CD14-positive monocyte (primary cell): ENCODE data around the gene FBP2. TPM values are rescaled to one million over a fixed set of nuclear protein-coding genes. Genes with fewer than 3 reads are reported as not detected.

Experiments used
- DNase-seq, 3 donors: peaks; one replicate each; pipeline ENCODE4 v3.0.0-alpha.2; 2011 to 2022
- H2AFZ ChIP-seq: 2 replicates; pipeline ENCODE4 v1.6.0; 2012; ENCODE audit warnings: mild to moderate bottlenecking, low read depth, low read length, inconsistent platforms; ENCODE audit not compliant: insufficient read depth, poor library complexity, severe bottlenecking
- H3K27ac ChIP-seq, 2 donors: 1 replicate in 1 of 2; 2 replicates in 1 of 2; pipeline ENCODE4 v1.5.1; 2012 to 2013; ENCODE audit warnings: low read length in 2 of 2, control low read depth in 1 of 2, inconsistent platforms in 1 of 2, low read depth in 1 of 2, mild to moderate bottlenecking in 1 of 2
- H3K27me3 ChIP-seq, 2 donors: one replicate each; pipeline versions ENCODE4 v1.6.0 to v1.6.1; 2011 to 2013; ENCODE audit warnings: low read length in 2 of 2; ENCODE audit not compliant: control insufficient read depth in 2 of 2, insufficient read depth in 2 of 2
- H3K36me3 ChIP-seq, 2 donors: replicated peaks in 1 of 2; 1 replicate in 1 of 2; 2 replicates in 1 of 2; pipeline versions ENCODE4 v1.5.1 to v1.6.1; 2012 to 2013; ENCODE audit warnings: low read length in 2 of 2, control low read depth in 1 of 2, inconsistent platforms in 1 of 2, mild to moderate bottlenecking in 1 of 2; ENCODE audit not compliant: insufficient read depth in 2 of 2, control insufficient read depth in 1 of 2
- H3K4me1 ChIP-seq, 2 donors: 1 replicate in 1 of 2; 2 replicates in 1 of 2; pipeline versions ENCODE4 v1.5.1 to v1.6.1; 2012 to 2013; ENCODE audit warnings: low read length in 2 of 2, control low read depth in 1 of 2, inconsistent platforms in 1 of 2, mild to moderate bottlenecking in 1 of 2, moderate library complexity in 1 of 2; ENCODE audit not compliant: insufficient read depth in 2 of 2, control insufficient read depth in 1 of 2
- H3K4me2 ChIP-seq: replicated peaks from 2 replicates; pipeline ENCODE3; 2012; ENCODE audit warnings: low read length, moderate library complexity, mild to moderate bottlenecking; ENCODE audit not compliant: poor library complexity, severe bottlenecking; ENCODE audit errors: extremely low read depth
- H3K4me3 ChIP-seq, 3 experiments: fragments of 200-600 bp in 1 of 3; sonication (generic) in 1 of 3; replicated peaks in 1 of 3; 1 replicate in 2 of 3; 2 replicates in 1 of 3; pipeline ENCODE4 v1.5.1; 2011 to 2013; ENCODE audit warnings: low read length in 3 of 3, mild to moderate bottlenecking in 3 of 3, control low read depth in 2 of 3, low read depth in 2 of 3, inconsistent platforms in 1 of 3, moderate library complexity in 1 of 3
- H3K79me2 ChIP-seq: 2 replicates; pipeline ENCODE4 v1.6.0; 2012; ENCODE audit warnings: mild to moderate bottlenecking, control low read depth, inconsistent platforms, low read length, moderate library complexity; ENCODE audit not compliant: insufficient read depth
- H3K9ac ChIP-seq: 2 replicates; pipeline ENCODE4 v1.6.0; 2017; ENCODE audit warnings: low read length, mild to moderate bottlenecking; ENCODE audit not compliant: insufficient read depth, poor library complexity, severe bottlenecking
- H3K9me3 ChIP-seq, 2 donors: replicated peaks in 1 of 2; 1 replicate in 1 of 2; 2 replicates in 1 of 2; pipeline versions ENCODE4 v1.5.1 to v1.6.1; 2012 to 2013; ENCODE audit warnings: low read length in 2 of 2, control low read depth in 1 of 2; ENCODE audit not compliant: control insufficient read depth in 1 of 2, insufficient read depth in 1 of 2
- H4K20me1 ChIP-seq: 2 replicates; pipeline ENCODE4 v1.6.0; 2012; ENCODE audit warnings: mild to moderate bottlenecking, low read length, control low read depth, moderate library complexity; ENCODE audit not compliant: insufficient read depth
- H3K27ac Mint-ChIP-seq, 7 donors: one replicate each; pipeline ENCODE4 v1.8.0; 2020; ENCODE audit warnings: mild to moderate bottlenecking in 7 of 7, mixed read lengths in 7 of 7, moderate library complexity in 6 of 7, inconsistent platforms in 2 of 7
- H3K27me3 Mint-ChIP-seq, 3 donors: one replicate each; pipeline ENCODE4 v1.8.0; 2021 to 2022; ENCODE audit warnings: low read depth in 3 of 3, mild to moderate bottlenecking in 3 of 3, mixed read lengths in 3 of 3, moderate library complexity in 3 of 3, inconsistent platforms in 1 of 3
- H3K36me3 Mint-ChIP-seq, 2 donors: one replicate each; pipeline ENCODE4 v1.8.0; 2020; ENCODE audit warnings: mixed read lengths in 2 of 2, inconsistent platforms in 1 of 2, mild to moderate bottlenecking in 1 of 2
- H3K4me1 Mint-ChIP-seq: one replicate; pipeline ENCODE4 v1.8.0; 2020; ENCODE audit warnings: mild to moderate bottlenecking, mixed read lengths
- H3K4me3 Mint-ChIP-seq, 2 donors: one replicate each; pipeline ENCODE4 v1.8.0; 2020; ENCODE audit warnings: mild to moderate bottlenecking in 2 of 2, mixed read lengths in 2 of 2, moderate library complexity in 1 of 2
- H3K9me3 Mint-ChIP-seq, 7 donors: one replicate each; pipeline ENCODE4 v1.8.0; 2020 to 2022; ENCODE audit warnings: mixed read lengths in 7 of 7, mild to moderate bottlenecking in 6 of 7, moderate library complexity in 6 of 7, inconsistent platforms in 2 of 7
- WGBS: methylation state at CpG from one replicate; pipeline ENCODE4 v1.1.5; 2013; ENCODE audit warnings: missing lambda C conversion rate; ENCODE audit not compliant: insufficient coverage; 5-methylcytosine and 5-hydroxymethylcytosine counted together
- intact Hi-C, 2 donors: fragments of 100-400 bp; cut with micrococcal nuclease; formaldehyde crosslinking; loops; one replicate each; pipeline versions ENCODE4 v1.15.0 to v1.15.1; 2023
- polyA plus RNA-seq, 3 donors: library from polyadenylated mRNA; depleted of rRNA in 1 of 3; unstranded in 2 of 3; stranded (reverse) in 1 of 3; fragments of 300-500 nt in 2 of 3; fragments of >200 nt in 1 of 3; fragmentation: Illumina TruSeq in 2 of 3; gene quantifications; 1 replicate in 2 of 3; 2 replicates in 1 of 3; pipeline ENCODE4 v1.2.3, GENCODE V29; 2012 to 2021
- TF ChIP-seq, protein P1 (sequence below): fragments of 200-600 bp; IDR thresholded peaks from one replicate; pipeline ENCODE4 v1.8.0; 2022; ENCODE audit warnings: antibody characterized with exemption, mild to moderate bottlenecking

The FBP2 gene
- polyA plus RNA-seq, 3 donors, result not detected

DNA sequence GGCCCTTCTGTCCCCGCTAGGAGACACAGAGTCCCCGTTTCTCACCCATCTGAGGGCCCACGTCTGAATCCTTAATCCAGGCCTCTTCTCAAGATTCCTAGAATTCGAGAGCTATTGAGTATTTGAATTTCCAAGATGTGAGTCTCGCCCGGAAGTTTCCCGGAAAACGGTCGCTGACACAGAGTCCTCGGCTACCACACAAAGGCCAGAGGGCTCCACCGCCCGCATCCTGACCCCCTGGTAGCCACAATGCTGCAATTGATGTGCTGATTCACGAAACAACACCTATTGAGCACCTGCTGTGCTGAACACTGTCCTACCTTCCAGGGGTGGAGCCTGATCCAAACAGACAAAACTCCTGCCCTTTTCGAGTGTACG is 46.4 kb upstream of the FBP2 start:
- Mint-ChIP-seq H3K27ac (peak overlapping the region; percentile 97 to 99 (median 98)), H3K27me3 (peaks cover 0 to 9% (median 3%) of the 10 kb centered on the region in 3 donors), H3K9me3 (no peaks in the 10 kb centered on the region), H3K36me3 (peaks cover 11 to 18% of the 10 kb centered on the region in 2 donors), H3K4me3 (peak overlapping the region; percentile 99), H3K4me1 (peaks cover 75% of the 10 kb centered on the region)
- H3K27ac ChIP-seq, result peak overlapping the region; percentile 90
- no peak for DNase-seq
- no peaks in the 10 kb centered on the region for H4K20me1 ChIP-seq
- intact Hi-C loops, result loop anchor here in 1 of 2 donors (2.0 kb wide), 1 partner anchor 15 kb away; no protein-coding TSS in a partner anchor
- peaks cover 55 to 73% of the 10 kb centered on the region in 2 donors for H3K4me1 ChIP-seq
- TF ChIP-seq, protein P1, sequence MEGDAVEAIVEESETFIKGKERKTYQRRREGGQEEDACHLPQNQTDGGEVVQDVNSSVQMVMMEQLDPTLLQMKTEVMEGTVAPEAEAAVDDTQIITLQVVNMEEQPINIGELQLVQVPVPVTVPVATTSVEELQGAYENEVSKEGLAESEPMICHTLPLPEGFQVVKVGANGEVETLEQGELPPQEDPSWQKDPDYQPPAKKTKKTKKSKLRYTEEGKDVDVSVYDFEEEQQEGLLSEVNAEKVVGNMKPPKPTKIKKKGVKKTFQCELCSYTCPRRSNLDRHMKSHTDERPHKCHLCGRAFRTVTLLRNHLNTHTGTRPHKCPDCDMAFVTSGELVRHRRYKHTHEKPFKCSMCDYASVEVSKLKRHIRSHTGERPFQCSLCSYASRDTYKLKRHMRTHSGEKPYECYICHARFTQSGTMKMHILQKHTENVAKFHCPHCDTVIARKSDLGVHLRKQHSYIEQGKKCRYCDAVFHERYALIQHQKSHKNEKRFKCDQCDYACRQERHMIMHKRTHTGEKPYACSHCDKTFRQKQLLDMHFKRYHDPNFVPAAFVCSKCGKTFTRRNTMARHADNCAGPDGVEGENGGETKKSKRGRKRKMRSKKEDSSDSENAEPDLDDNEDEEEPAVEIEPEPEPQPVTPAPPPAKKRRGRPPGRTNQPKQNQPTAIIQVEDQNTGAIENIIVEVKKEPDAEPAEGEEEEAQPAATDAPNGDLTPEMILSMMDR, result no peak
- peak overlapping the region; percentile 69 for H3K4me2 ChIP-seq
- WGBS, result 10% methylated on average over 12 of the region's 15 CpGs
- H3K27me3 ChIP-seq, result no peaks in the 10 kb centered on the region
- H3K36me3 ChIP-seq, result peaks cover 0 to 9% of the 10 kb centered on the region in 2 donors
- H3K9me3 ChIP-seq, result no peaks in the 10 kb centered on the region
- H3K4me3 ChIP-seq, result peak overlapping the region in 2 of 3 experiments; percentile 77 to 78
- H3K9ac ChIP-seq, result peak overlapping the region; percentile 85
- peaks cover 28% of the 10 kb centered on the region for H3K79me2 ChIP-seq
- peak overlapping the region; percentile 70 for H2AFZ ChIP-seq

DNA sequence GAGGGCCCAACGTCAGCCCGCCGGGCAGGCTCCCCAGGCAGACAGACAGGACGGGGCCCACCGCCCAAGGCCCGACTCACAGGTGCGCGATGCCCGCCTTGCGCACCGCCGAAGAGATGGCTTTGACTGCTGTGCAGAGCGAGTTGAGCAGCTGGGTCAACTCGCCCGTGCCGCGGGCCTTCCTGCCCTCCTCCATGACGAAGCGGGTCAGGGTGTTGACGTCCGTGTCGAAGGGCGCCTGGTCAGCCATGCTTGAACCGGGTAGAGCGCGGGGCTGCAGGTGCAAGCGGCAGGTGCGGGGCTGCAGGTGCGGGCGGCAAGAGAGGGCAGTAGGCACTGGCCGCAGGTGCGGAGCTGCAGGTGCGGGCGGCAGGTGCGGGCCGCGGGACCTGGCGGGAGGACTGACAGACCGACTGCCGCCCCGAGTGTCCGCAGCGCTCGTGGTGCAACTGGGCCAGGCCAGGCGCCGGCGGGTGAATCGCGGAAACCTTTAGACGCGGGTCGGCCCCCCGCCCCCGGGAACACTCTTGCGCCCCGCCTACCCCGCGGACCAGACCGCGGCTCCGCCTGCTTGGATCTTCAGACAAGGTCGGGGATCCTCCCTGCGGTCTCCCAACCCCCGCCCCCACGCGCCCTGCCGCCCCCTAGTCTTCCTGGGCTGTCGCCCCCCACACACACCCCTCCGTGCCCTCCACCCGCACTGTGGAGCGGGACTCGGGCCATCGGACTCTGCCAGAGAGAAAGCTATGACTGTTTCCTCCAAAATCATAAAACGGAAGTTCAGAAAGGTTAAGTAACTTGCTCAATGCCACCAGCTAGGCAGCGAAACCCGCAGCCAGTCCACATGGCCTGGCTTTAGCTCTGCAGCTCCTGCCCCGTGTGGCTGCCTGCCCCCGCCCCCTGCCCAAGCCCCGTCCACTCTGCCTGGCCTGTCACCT is 45.7 kb upstream of the FBP2 start, which contains the start of gene FBP1:
Gene FBP1, minus strand, starts transcription at position 458 of the 938 bp plus-strand sequence. Its CDS starts 208 bp downstream, at position 250.
- H3K27ac ChIP-seq, result peak within 1 kb of the TSS; percentile 90
- intact Hi-C loops, result loop anchor here in 1 of 2 donors (2.0 kb wide), 1 partner anchor 15 kb away; no protein-coding TSS in a partner anchor

More for the DNA sequence above, 45.7 kb upstream of the FBP2 start, which contains the start of gene FBP1:
- peak within 1 kb of the TSS; percentile 70 for H2AFZ ChIP-seq
- DNase-seq, result peak; percentile 87 to 91 (median 88)
- H3K9ac ChIP-seq, result peak within 1 kb of the TSS; percentile 85
- H3K9me3 ChIP-seq, result no peaks in the 10 kb centered on the region
- TF ChIP-seq, protein P1, result no peak
- peak within 1 kb of the TSS; percentile 69 for H3K4me2 ChIP-seq
- peaks cover 0 to 9% of the 10 kb centered on the region in 2 donors for H3K36me3 ChIP-seq
- Mint-ChIP-seq H3K36me3 (peaks cover 17 to 22% of the 10 kb centered on the region in 2 donors), H3K9me3 (no peaks in the 10 kb centered on the region), H3K27me3 (peaks cover 0 to 8% (median 2%) of the 10 kb centered on the region in 3 donors), H3K4me1 (peaks cover 69% of the 10 kb centered on the region), H3K27ac (peak within 1 kb of the TSS; percentile 97 to 99 (median 98)), H3K4me3 (peak within 1 kb of the TSS; percentile 99)
- WGBS, result 3% methylated on average over 73 of the region's 79 CpGs
- no peaks in the 10 kb centered on the region for H3K27me3 ChIP-seq
- H3K79me2 ChIP-seq, result peaks cover 35% of the 10 kb centered on the region
- peak within 1 kb of the TSS; percentile 75 to 78 (median 77) for H3K4me3 ChIP-seq
- H4K20me1 ChIP-seq, result no peaks in the 10 kb centered on the region
- peaks cover 55 to 68% of the 10 kb centered on the region in 2 donors for H3K4me1 ChIP-seq
